CD4-positive, alpha-beta memory T cell (primary cell): ENCODE results near the gene FRK. TPM values are rescaled to one million over a fixed set of nuclear protein-coding genes. Genes with fewer than 3 reads are reported as not detected.
"Not testable (repeated sequence)": the region's sequence is repeated elsewhere in the genome, so short reads cannot be mapped to it uniquely, and the experiment has no call there.

Source experiments
- CTCF ChIA-PET: fragments of 350-600 bp; sonication (Branson Sonifier 250); formaldehyde crosslinking; loops from one replicate; lab custom pipeline; 2021; ENCODE audit warnings: inconsistent platforms; ENCODE audit not compliant: partially characterized antibody; lab: Charles Lee
- POLR2A ChIA-PET: fragments of 350-600 bp; sonication (Branson Sonifier 250); formaldehyde crosslinking; loops from one replicate; lab custom pipeline; 2021; ENCODE audit not compliant: partially characterized antibody; lab: Charles Lee
- DNase-seq, 5 donors: peaks; one replicate each; pipeline versions ENCODE4 v3.0.0 to v3.0.0-alpha.2; 2020 to 2022; ENCODE audit warnings: mixed read lengths in 1 of 5
- H3K27ac ChIP-seq: one replicate; pipeline ENCODE4 v1.7.0; 2013; ENCODE audit warnings: low read depth, low read length
- H3K27me3 ChIP-seq: 2 replicates; pipeline ENCODE4 v1.7.0; 2013; ENCODE audit warnings: mild to moderate bottlenecking, low read length, moderate library complexity; ENCODE audit not compliant: insufficient read depth
- H3K36me3 ChIP-seq: 2 replicates; pipeline ENCODE4 v1.7.0; 2013; ENCODE audit warnings: mild to moderate bottlenecking, low read length, moderate library complexity; ENCODE audit not compliant: insufficient read depth
- H3K4me1 ChIP-seq: 2 replicates; pipeline ENCODE4 v1.7.0; 2013; ENCODE audit warnings: mild to moderate bottlenecking, low read length, moderate library complexity; ENCODE audit not compliant: insufficient read depth
- H3K4me3 ChIP-seq, 2 donors: one replicate each; pipeline ENCODE4 v1.7.0; 2013; ENCODE audit warnings: low read length in 2 of 2, mild to moderate bottlenecking in 1 of 2
- H3K9me3 ChIP-seq, 2 donors: one replicate each; pipeline ENCODE4 v1.7.0; 2013; ENCODE audit warnings: low read length in 2 of 2, control low read depth in 1 of 2; ENCODE audit not compliant: control insufficient read depth in 1 of 2
- H3K27ac Mint-ChIP-seq, 7 donors: one replicate each; pipeline ENCODE4 v1.8.0; 2020 to 2021; ENCODE audit warnings: mixed read lengths in 7 of 7, mild to moderate bottlenecking in 6 of 7, inconsistent platforms in 3 of 7, moderate library complexity in 3 of 7
- H3K27me3 Mint-ChIP-seq, 2 donors: one replicate each; pipeline ENCODE4 v1.8.0; 2020 to 2021; ENCODE audit warnings: mixed read lengths in 2 of 2
- H3K36me3 Mint-ChIP-seq, 2 donors: one replicate each; pipeline ENCODE4 v1.8.0; 2020 to 2021; ENCODE audit warnings: mixed read lengths in 2 of 2, inconsistent platforms in 1 of 2, mild to moderate bottlenecking in 1 of 2
- H3K4me1 Mint-ChIP-seq, 4 donors: one replicate each; pipeline ENCODE4 v1.8.0; 2020 to 2021; ENCODE audit warnings: mixed read lengths in 4 of 4, mild to moderate bottlenecking in 1 of 4
- H3K4me3 Mint-ChIP-seq, 8 donors: one replicate each; pipeline ENCODE4 v1.8.0; 2020 to 2021; ENCODE audit warnings: mixed read lengths in 8 of 8, mild to moderate bottlenecking in 7 of 8, moderate library complexity in 6 of 8, inconsistent platforms in 3 of 8
- H3K9me3 Mint-ChIP-seq, 8 donors: one replicate each; pipeline ENCODE4 v1.8.0; 2020 to 2021; ENCODE audit warnings: mixed read lengths in 8 of 8, mild to moderate bottlenecking in 5 of 8, inconsistent platforms in 3 of 8, moderate library complexity in 1 of 8
- intact Hi-C: fragments of 100-400 bp; cut with micrococcal nuclease; formaldehyde crosslinking; loops from one replicate; pipeline ENCODE4 v1.15.1; 2023
- polyA plus RNA-seq, 2 donors: library from polyadenylated mRNA; unstranded; fragments of 300-500 nt; fragmentation: Illumina TruSeq; gene quantifications; one replicate each; pipeline ENCODE4 v1.2.3, GENCODE V29; 2021
- total RNA-seq, 2 experiments: library from RNA; stranded (reverse); gene quantifications; one replicate each; pipeline ENCODE4 v1.2.3, GENCODE V29; 2021

Gene FRK
- total and polyA plus RNA-seq, 4 experiments from 2014 or later: 0.04 TPM; not detected in 3

- Mint-ChIP-seq H3K27me3 (no peaks in the 10 kb centered on the region), H3K4me3 (no peak overlapping the region), H3K4me1 (no peaks in the 10 kb centered on the region), H3K36me3 (no peaks in the 10 kb centered on the region), H3K27ac (no peak overlapping the region), H3K9me3 (peaks cover 0 to 16% (median 8%) of the 10 kb centered on the region in 8 donors)
- H3K27ac ChIP-seq: no peak overlapping the region
- intact Hi-C loops: no loop called here
- H3K27me3 ChIP-seq: no peaks in the 10 kb centered on the region
- ChIA-PET CTCF (no interaction called here), POLR2A (no interaction called here)
- no peak for DNase-seq
- no peak overlapping the region for H3K4me3 ChIP-seq
- no peaks in the 10 kb centered on the region for H3K36me3 ChIP-seq
- H3K4me1 ChIP-seq: no peaks in the 10 kb centered on the region
- no peaks in the 10 kb centered on the region for H3K9me3 ChIP-seq
Measured at GRCh38 chr6:115935361-115935760, 125.3 kb downstream of the FRK start.

- ChIA-PET CTCF (no interaction called here), POLR2A (no interaction called here)
- Histone ChIP-seq H3K27me3 (no peaks in the 10 kb centered on the region), H3K4me3 (no peak overlapping the region), H3K36me3 (no peaks in the 10 kb centered on the region), H3K4me1 (no peaks in the 10 kb centered on the region), H3K27ac (no peak overlapping the region), H3K9me3 (no peaks in the 10 kb centered on the region)
- Mint-ChIP-seq H3K4me3 (no peak overlapping the region), H3K9me3 (peaks cover 0 to 11% (median 6%) of the 10 kb centered on the region in 8 donors), H3K36me3 (no peaks in the 10 kb centered on the region), H3K4me1 (no peaks in the 10 kb centered on the region), H3K27me3 (no peaks in the 10 kb centered on the region), H3K27ac (no peak overlapping the region)
- DNase-seq: no peak
- intact Hi-C loops: no loop called here
Measured at GRCh38 chr6:115934829-115935228, 125.9 kb downstream of the FRK start.

GRCh38 chr6:115934145-115934544 lies 126.5 kb downstream of the FRK start:
- Mint-ChIP-seq H3K4me3 (no peak overlapping the region), H3K27me3 (no peaks in the 10 kb centered on the region), H3K9me3 (peaks cover 0 to 9% (median 4%) of the 10 kb centered on the region in 8 donors), H3K36me3 (no peaks in the 10 kb centered on the region), H3K27ac (no peak overlapping the region), H3K4me1 (no peaks in the 10 kb centered on the region)
- POLR2A ChIA-PET: no interaction called here
- no peaks in the 10 kb centered on the region for H3K9me3 ChIP-seq
- H3K36me3 ChIP-seq: no peaks in the 10 kb centered on the region
- intact Hi-C loops: no loop called here
- DNase-seq: no peak
- H3K4me1 ChIP-seq: no peaks in the 10 kb centered on the region
- CTCF ChIA-PET: no interaction called here
- H3K4me3 ChIP-seq: no peak overlapping the region
- H3K27me3 ChIP-seq: no peaks in the 10 kb centered on the region
- H3K27ac ChIP-seq: no peak overlapping the region

- H3K27me3 ChIP-seq: no peaks in the 10 kb centered on the region
- H3K4me3 ChIP-seq: no peak overlapping the region
- H3K9me3 ChIP-seq: no peaks in the 10 kb centered on the region
- H3K9me3 Mint-ChIP-seq: peaks cover 0 to 2% (median 0%) of the 10 kb centered on the region in 8 donors
- DNase-seq: no peak
- no peak overlapping the region for H3K27ac ChIP-seq
- H3K36me3 Mint-ChIP-seq: no peaks in the 10 kb centered on the region
- CTCF ChIA-PET: no interaction called here
- intact Hi-C loops: no loop called here
- no peaks in the 10 kb centered on the region for H3K4me1 ChIP-seq
- no peaks in the 10 kb centered on the region for H3K4me1 Mint-ChIP-seq
- no peaks in the 10 kb centered on the region for H3K36me3 ChIP-seq
- no peak overlapping the region for H3K4me3 Mint-ChIP-seq
- POLR2A ChIA-PET: no interaction called here
- H3K27me3 Mint-ChIP-seq: peaks cover 0 to 2% of the 10 kb centered on the region in 2 donors
- H3K27ac Mint-ChIP-seq: no peak overlapping the region
Measured at GRCh38 chr6:115932481-115932880, 128.2 kb downstream of the FRK start.

- H3K27me3 ChIP-seq, H3K36me3 Mint-ChIP-seq, CTCF ChIA-PET, H3K27me3 Mint-ChIP-seq, H3K27ac ChIP-seq, intact Hi-C loops, H3K27ac Mint-ChIP-seq, POLR2A ChIA-PET, DNase-seq, H3K9me3 ChIP-seq, H3K4me1 Mint-ChIP-seq, H3K9me3 Mint-ChIP-seq, H3K4me3 Mint-ChIP-seq, H3K4me1 ChIP-seq, H3K36me3 ChIP-seq, H3K4me3 ChIP-seq: not testable (repeated sequence)
Measured at GRCh38 chr6:115928000-115928399, 132.7 kb downstream of the FRK start.

- intact Hi-C loops: no loop called here
- no peak for DNase-seq
- no peaks in the 10 kb centered on the region for H3K9me3 ChIP-seq
- Mint-ChIP-seq H3K4me1 (no peaks in the 10 kb centered on the region), H3K27ac (no peak overlapping the region), H3K9me3 (peaks cover 0 to 3% (median 0%) of the 10 kb centered on the region in 8 donors), H3K36me3 (no peaks in the 10 kb centered on the region), H3K27me3 (no peaks in the 10 kb centered on the region), H3K4me3 (no peak overlapping the region)
- H3K27ac ChIP-seq: no peak overlapping the region
- ChIA-PET POLR2A (no interaction called here), CTCF (no interaction called here)
- H3K27me3 ChIP-seq: no peaks in the 10 kb centered on the region
- no peak overlapping the region for H3K4me3 ChIP-seq
- H3K36me3 ChIP-seq: no peaks in the 10 kb centered on the region
- no peaks in the 10 kb centered on the region for H3K4me1 ChIP-seq
Measured at GRCh38 chr6:115922971-115923370, 137.7 kb downstream of the FRK start.

- Histone ChIP-seq H3K27me3 (no peaks in the 10 kb centered on the region), H3K4me3 (no peak overlapping the region), H3K9me3 (no peaks in the 10 kb centered on the region), H3K36me3 (no peaks in the 10 kb centered on the region), H3K27ac (no peak overlapping the region), H3K4me1 (no peaks in the 10 kb centered on the region)
- Mint-ChIP-seq H3K4me1 (no peaks in the 10 kb centered on the region), H3K36me3 (no peaks in the 10 kb centered on the region), H3K9me3 (peaks cover 0 to 2% (median 0%) of the 10 kb centered on the region in 8 donors), H3K4me3 (no peak overlapping the region), H3K27ac (no peak overlapping the region), H3K27me3 (no peaks in the 10 kb centered on the region)
- ChIA-PET CTCF (no interaction called here), POLR2A (no interaction called here)
- no peak for DNase-seq
- intact Hi-C loops: no loop called here
Measured at GRCh38 chr6:115914098-115914497, 146.6 kb downstream of the FRK start.
